K562 (cell line): ENCODE data around the gene PHF12. TPM values are rescaled to one million over a fixed set of nuclear protein-coding genes. Genes with fewer than 3 reads are reported as not detected.
A peak's percentile ranks its signal among the peaks of the same experiment; 100 is the strongest.
"Not testable (repeated sequence)": the region's sequence is repeated elsewhere in the genome, so short reads cannot be mapped to it uniquely, and the experiment has no call there.

ENCODE experiments used
- ATAC-seq: fragments of 200-7000 bp; cut with Tn5 transposase; 3 replicates; pipeline ENCODE4 v1.9.1; 2020; ENCODE audit warnings: moderate library complexity
- BruUV-seq: library from RNA; stranded (reverse); fragments of 400-500 nt; replicated peaks from 2 replicates; lab custom pipeline; 2021; lab: Mats Ljungman, UMichigan
- CTCF ChIA-PET: fragments of 300-600 bp; formaldehyde crosslinking; extraction: SDS; loops from one replicate; lab custom pipeline; 2021; ENCODE audit warnings: low intra/inter-chr PET ratio; lab: Yijun Ruan, JAX
- POLR2A ChIA-PET: fragments of 300-600, 350-650 bp; sonication (Branson Sonifier 250); formaldehyde crosslinking; extraction: SDS; loops from one replicate; lab custom pipeline; 2021; ENCODE audit warnings: antibody characterized with exemption, inconsistent platforms; lab: Yijun Ruan, JAX
- DNase-seq, 4 experiments: peaks; one replicate each; pipeline versions ENCODE4 v3.0.0 to v3.0.0-alpha.2; 2011 to 2018; ENCODE audit warnings: low spot score in 3 of 4, mixed read lengths in 3 of 4; ENCODE audit errors: extremely low read depth in 1 of 4
- FAIRE-seq: peaks from 2 replicates; lab custom pipeline; 2011; peaks lifted over from hg19 to GRCh38; lab: Jason Lieb, UNC
- H2AFZ ChIP-seq: 2 replicates; pipeline ENCODE4 v1.6.0; 2011; ENCODE audit warnings: low read depth, low read length, control low read depth, inconsistent platforms
- H3K27ac ChIP-seq: fragments of 200-600 bp; 3 replicates; pipeline ENCODE4 v1.8.0; 2011; ENCODE audit warnings: low read depth, mild to moderate bottlenecking, control low read depth, inconsistent platforms, low read length, moderate library complexity, mixed read lengths; ENCODE audit errors: extremely low read depth
- H3K27me3 ChIP-seq, 2 experiments: fragments of 300-600 bp in 1 of 2; 2 replicates in 1 of 2; 3 replicates in 1 of 2; pipeline versions ENCODE4 v1.6.0 to v1.8.0; 2011; ENCODE audit warnings: inconsistent platforms in 2 of 2, low read length in 2 of 2, mild to moderate bottlenecking in 1 of 2, mixed read lengths in 1 of 2, moderate library complexity in 1 of 2; ENCODE audit not compliant: control insufficient read depth in 2 of 2, insufficient read depth in 2 of 2
- H3K36me3 ChIP-seq: fragments of 300-600 bp; 3 replicates; pipeline ENCODE4 v1.8.0; 2011; ENCODE audit warnings: mild to moderate bottlenecking, low read length, inconsistent platforms; ENCODE audit not compliant: control insufficient read depth, insufficient read depth
- H3K4me1 ChIP-seq, 2 experiments: fragments of 200-600 bp in 1 of 2; replicated peaks in 1 of 2; 2 replicates in 1 of 2; 3 replicates in 1 of 2; pipeline versions ENCODE4 v1.5.1 to v1.8.0; 2011; ENCODE audit warnings: inconsistent platforms in 2 of 2, low read length in 2 of 2, mild to moderate bottlenecking in 1 of 2, mixed read lengths in 1 of 2, moderate library complexity in 1 of 2; ENCODE audit not compliant: control insufficient read depth in 2 of 2, insufficient read depth in 2 of 2
- H3K4me2 ChIP-seq: 2 replicates; pipeline ENCODE4 v1.6.1; 2011; ENCODE audit warnings: low read length, control low read depth, inconsistent platforms, mixed read lengths; ENCODE audit not compliant: insufficient read depth
- H3K4me3 ChIP-seq: fragments of 200-600 bp; sonication (generic), shearing (Covaris generic); 2 replicates; pipeline ENCODE4 v1.5.1; 2016; ENCODE audit warnings: control low read depth, inconsistent platforms
- H3K79me2 ChIP-seq: fragments of 200-600 bp; 3 replicates; pipeline ENCODE4 v1.8.0; 2011; ENCODE audit warnings: low read length, inconsistent platforms; ENCODE audit not compliant: control insufficient read depth, insufficient read depth
- H3K9ac ChIP-seq, 2 experiments: 2 replicates each; pipeline versions ENCODE4 v1.6.0 to v1.6.1; 2011; ENCODE audit warnings: low read depth in 2 of 2, low read length in 2 of 2, control low read depth in 1 of 2, inconsistent platforms in 1 of 2, mild to moderate bottlenecking in 1 of 2, mixed read lengths in 1 of 2; ENCODE audit not compliant: insufficient read depth in 1 of 2
- H3K9me1 ChIP-seq: one replicate; pipeline ENCODE4 v1.6.0; 2011; ENCODE audit warnings: inconsistent platforms, mild to moderate bottlenecking, low read length, moderate library complexity; ENCODE audit not compliant: control insufficient read depth, insufficient read depth
- H3K9me3 ChIP-seq: replicated peaks from 2 replicates; pipeline ENCODE4 v1.5.1; 2011; ENCODE audit warnings: low read depth, low read length, inconsistent platforms; ENCODE audit not compliant: control insufficient read depth, insufficient read depth
- H4K20me1 ChIP-seq: replicated peaks from 2 replicates; pipeline ENCODE4 v1.6.1; 2011; ENCODE audit warnings: low read length, inconsistent platforms, mixed read lengths; ENCODE audit not compliant: control insufficient read depth, insufficient read depth
- ARHGAP35 ChIP-seq: fragments of 450-650 bp; IDR thresholded peaks from 2 replicates; pipeline ENCODE4 v1.6.1; 2018; ENCODE audit not compliant: partially characterized antibody
- CSDE1 ChIP-seq, 2 experiments: fragments of 450-650 bp; IDR thresholded peaks; 2 replicates each; pipeline ENCODE4 v1.6.1; 2016; ENCODE audit warnings: mild to moderate bottlenecking in 1 of 2
- MTA1 ChIP-seq: fragments of 450-650 bp; IDR thresholded peaks from 2 replicates; pipeline ENCODE4 v1.6.1; 2017; ENCODE audit warnings: borderline replicate concordance
- MYBL2 ChIP-seq, 2 experiments: fragments of 450-650 bp in 1 of 2; sonication (generic) in 1 of 2; formaldehyde crosslinking in 1 of 2; IDR thresholded peaks; 2 replicates each; pipeline versions ENCODE4 v1.6.1 to v1.8.1; 2017 to 2022; ENCODE audit warnings: borderline replicate concordance in 1 of 2, inconsistent platforms in 1 of 2, low read depth in 1 of 2, mild to moderate bottlenecking in 1 of 2, missing genetic modification reagents in 1 of 2, moderate library complexity in 1 of 2
- NCOA4 ChIP-seq: fragments of 450-650 bp; IDR thresholded peaks from 2 replicates; pipeline ENCODE4 v1.6.1; 2018; ENCODE audit warnings: mild to moderate bottlenecking; ENCODE audit not compliant: partially characterized antibody
- OTX1 ChIP-seq: fragments of 450-650 bp; formaldehyde crosslinking; IDR thresholded peaks from 2 replicates; pipeline ENCODE4 v1.4.0; 2022; ENCODE audit warnings: mild to moderate bottlenecking
- SMARCE1 ChIP-seq: fragments of 450-650 bp; IDR thresholded peaks from 2 replicates; pipeline ENCODE4 v1.7.1; 2016; ENCODE audit warnings: mild to moderate bottlenecking
- SUPT5H ChIP-seq: fragments of 450-650 bp; IDR thresholded peaks from 2 replicates; pipeline ENCODE4 v1.6.1; 2016
- ZNF407 ChIP-seq: fragments of 450-650 bp; IDR thresholded peaks from 2 replicates; pipeline ENCODE4 v1.6.1; 2016; ENCODE audit warnings: low read depth
- WGBS: fragments of 100-300 bp; shearing (Covaris generic); methylation state at CpG from one replicate; pipeline ENCODE4 v1.1.6; 2016; ENCODE audit warnings: low coverage, mixed read lengths; ENCODE audit not compliant: insufficient coverage; ENCODE audit errors: missing lambda C conversion rate; 5-methylcytosine and 5-hydroxymethylcytosine counted together
- in situ Hi-C: fragments of 300-500 bp; cut with MboI; formaldehyde crosslinking; loops from 4 replicates; pipeline ENCODE4 v1.15.0; 2018; ENCODE audit warnings: inconsistent platforms, mixed read lengths
- intact Hi-C: fragments of 100-400 bp; cut with micrococcal nuclease; formaldehyde crosslinking; loops from 2 replicates; pipeline ENCODE4 v1.14.2; 2022
- polyA plus RNA-seq, 8 experiments: library from polyadenylated mRNA; depleted of rRNA in 4 of 8; stranded (reverse) in 5 of 8; unstranded in 3 of 8; fragments of >200 nt; fragmentation: Nextera tagmentation in 2 of 8; fragmentation: Illumina TruSeq in 1 of 8; extraction: Ambion mirVana in 2 of 8; extraction: Trizol in 1 of 8; gene quantifications; 2 replicates each; pipeline versions ENCODE4 v1.2.1 to v1.2.3, GENCODE V29; 2011 to 2014; ENCODE audit warnings: inconsistent platforms in 1 of 8, missing spikeins in 1 of 8
- total RNA-seq, 7 experiments: library from RNA; depleted of rRNA in 6 of 7; stranded (reverse); fragments of >200 nt in 6 of 7; fragmentation: Illumina TruSeq in 2 of 7; extraction: Trizol in 2 of 7; gene quantifications; 2 replicates each; pipeline versions ENCODE4 v1.2.1 to v1.2.3, GENCODE V29; 2011 to 2021; ENCODE audit warnings: low replicate concordance in 1 of 7
- TF ChIP-seq, protein P1 (sequence below): fragments of 450-650 bp; formaldehyde crosslinking; conservative IDR thresholded peaks from 2 replicates; pipeline ENCODE4 v1.4.0; 2022; ENCODE audit warnings: mild to moderate bottlenecking, missing genetic modification characterization
- TF ChIP-seq, protein P2 (sequence below): IDR thresholded peaks from 2 replicates; pipeline ENCODE4 v1.6.1; 2016; ENCODE audit warnings: missing genetic modification characterization, missing compliant biosample characterization

PHF12 gene
- total and polyA plus RNA-seq, 9 of the 15 experiments (the other 6 are each of a cell fraction or from before 2014, with no cell fraction given), result 0.82 to 31.3 (median 13.5) TPM

- H2AFZ ChIP-seq, result peak overlapping the region; percentile 89
- peak overlapping the region; percentile 92 for H3K4me2 ChIP-seq
- ATAC-seq; H3K27me3 ChIP-seq; H3K9me3 ChIP-seq; H3K4me3 ChIP-seq; FAIRE-seq; BruUV-seq; in situ Hi-C loops; DNase-seq; H3K9me1 ChIP-seq; H4K20me1 ChIP-seq; TF ChIP-seq MYBL2 (CRISPR knock-in tag; IDR thresholded peaks at IDR 0.05; ENCODE audit: borderline replicate concordance): not testable (repeated sequence)
- peaks cover 62% of the 10 kb centered on the region for H3K36me3 ChIP-seq
- H3K9ac ChIP-seq, result 0 out of 4 replicates have a peak overlapping the region, but pooled peaks of 1 of the 2 experiments have one; percentile 28
- peaks cover 69 to 72% of the 10 kb centered on the region in 2 experiments for H3K4me1 ChIP-seq
- peak overlapping the region; percentile 24; the same call in 2 of the 3 replicates for H3K27ac ChIP-seq
- 63% methylated on average over 5 of the region's 5 CpGs for WGBS
- H3K79me2 ChIP-seq, result peaks cover 36% of the 10 kb centered on the region
- intact Hi-C loops, result loop anchor here (2.0 to 10.0 kb wide), 6 partner anchors 41 to 309 kb away; partner anchors contain the start of genes PHF12, SPAG5 and TLCD1
- CTCF ChIA-PET, result interaction anchor here (2.4 kb wide), 1 partner anchor 177 kb away, joined by 14 read pairs; the partner anchor contains the start of gene TLCD1
- POLR2A ChIA-PET, result interaction anchor here (0.8 to 2.4 kb wide), 2 partner anchors 12 to 177 kb away, joined by 3 to 9 read pairs; partner anchors contain the start of gene TLCD1
- TF ChIP-seq MYBL2 (IDR thresholded peaks at IDR 0.05; ENCODE audit: low read depth), result peak; percentile 60; the same call in 1 of the 2 replicates
- TF ChIP-seq MTA1, result peak; percentile 68; the same call in 1 of the 2 replicates
- 0 out of 4 replicates have a peak, but pooled peaks of 1 of the 2 experiments have one; percentile 1 for TF ChIP-seq CSDE1 (IDR thresholded peaks at IDR 0.05)
- TF ChIP-seq ARHGAP35, result peak; percentile 85
- peak; percentile 77 for TF ChIP-seq NCOA4
- TF ChIP-seq SUPT5H, result 0 out of 2 replicates have a peak, but pooled peaks have one; percentile 40
- peak; percentile 41; the same call in 1 of the 2 replicates for TF ChIP-seq ZNF407
- TF ChIP-seq SMARCE1, result 0 out of 2 replicates have a peak, but pooled peaks have one; percentile 20
- peak; percentile 79; the same call in 1 of the 2 replicates for TF ChIP-seq OTX1 (CRISPR knock-in tag)
- TF ChIP-seq, protein P1, sequence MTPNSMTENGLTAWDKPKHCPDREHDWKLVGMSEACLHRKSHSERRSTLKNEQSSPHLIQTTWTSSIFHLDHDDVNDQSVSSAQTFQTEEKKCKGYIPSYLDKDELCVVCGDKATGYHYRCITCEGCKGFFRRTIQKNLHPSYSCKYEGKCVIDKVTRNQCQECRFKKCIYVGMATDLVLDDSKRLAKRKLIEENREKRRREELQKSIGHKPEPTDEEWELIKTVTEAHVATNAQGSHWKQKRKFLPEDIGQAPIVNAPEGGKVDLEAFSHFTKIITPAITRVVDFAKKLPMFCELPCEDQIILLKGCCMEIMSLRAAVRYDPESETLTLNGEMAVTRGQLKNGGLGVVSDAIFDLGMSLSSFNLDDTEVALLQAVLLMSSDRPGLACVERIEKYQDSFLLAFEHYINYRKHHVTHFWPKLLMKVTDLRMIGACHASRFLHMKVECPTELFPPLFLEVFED, result peak; percentile 88
- TF ChIP-seq, protein P2, sequence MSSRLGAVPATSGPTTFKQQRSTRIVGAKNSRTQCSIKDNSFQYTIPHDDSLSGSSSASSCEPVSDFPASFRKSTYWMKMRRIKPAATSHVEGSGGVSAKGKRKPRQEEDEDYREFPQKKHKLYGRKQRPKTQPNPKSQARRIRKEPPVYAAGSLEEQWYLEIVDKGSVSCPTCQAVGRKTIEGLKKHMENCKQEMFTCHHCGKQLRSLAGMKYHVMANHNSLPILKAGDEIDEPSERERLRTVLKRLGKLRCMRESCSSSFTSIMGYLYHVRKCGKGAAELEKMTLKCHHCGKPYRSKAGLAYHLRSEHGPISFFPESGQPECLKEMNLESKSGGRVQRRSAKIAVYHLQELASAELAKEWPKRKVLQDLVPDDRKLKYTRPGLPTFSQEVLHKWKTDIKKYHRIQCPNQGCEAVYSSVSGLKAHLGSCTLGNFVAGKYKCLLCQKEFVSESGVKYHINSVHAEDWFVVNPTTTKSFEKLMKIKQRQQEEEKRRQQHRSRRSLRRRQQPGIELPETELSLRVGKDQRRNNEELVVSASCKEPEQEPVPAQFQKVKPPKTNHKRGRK (tag), result peak; percentile 97
Measured at GRCh38 chr17:28903546-28903841, 47.8 kb downstream of the PHF12 start.
